Measurements from ENCODE around the gene KCNK16.

- TF ChIP-seq, protein P1, sequence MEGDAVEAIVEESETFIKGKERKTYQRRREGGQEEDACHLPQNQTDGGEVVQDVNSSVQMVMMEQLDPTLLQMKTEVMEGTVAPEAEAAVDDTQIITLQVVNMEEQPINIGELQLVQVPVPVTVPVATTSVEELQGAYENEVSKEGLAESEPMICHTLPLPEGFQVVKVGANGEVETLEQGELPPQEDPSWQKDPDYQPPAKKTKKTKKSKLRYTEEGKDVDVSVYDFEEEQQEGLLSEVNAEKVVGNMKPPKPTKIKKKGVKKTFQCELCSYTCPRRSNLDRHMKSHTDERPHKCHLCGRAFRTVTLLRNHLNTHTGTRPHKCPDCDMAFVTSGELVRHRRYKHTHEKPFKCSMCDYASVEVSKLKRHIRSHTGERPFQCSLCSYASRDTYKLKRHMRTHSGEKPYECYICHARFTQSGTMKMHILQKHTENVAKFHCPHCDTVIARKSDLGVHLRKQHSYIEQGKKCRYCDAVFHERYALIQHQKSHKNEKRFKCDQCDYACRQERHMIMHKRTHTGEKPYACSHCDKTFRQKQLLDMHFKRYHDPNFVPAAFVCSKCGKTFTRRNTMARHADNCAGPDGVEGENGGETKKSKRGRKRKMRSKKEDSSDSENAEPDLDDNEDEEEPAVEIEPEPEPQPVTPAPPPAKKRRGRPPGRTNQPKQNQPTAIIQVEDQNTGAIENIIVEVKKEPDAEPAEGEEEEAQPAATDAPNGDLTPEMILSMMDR (IDR thresholded peaks at IDR 0.05) = no peak
- TF ChIP-seq POLR2AphosphoS5 (IDR thresholded peaks at IDR 0.05; ENCODE audit: low read depth, low read length) = no peak
- TF ChIP-seq SIN3A (IDR thresholded peaks at IDR 0.05; ENCODE audit: borderline replicate concordance, insufficient read depth, low read depth, low read length) = no peak
Measured at GRCh38 chr6:39273406-39273821, 49.1 kb downstream of the KCNK16 start.
